Neuronal stem cell (in vitro differentiated cells): ENCODE measurements around the gene MYO9A.

Source experiments
- DNase-seq: peaks from one replicate; pipeline ENCODE4 v3.0.0-alpha.2; 2013; ENCODE audit warnings: low spot score
- H2AFZ ChIP-seq: one replicate; pipeline ENCODE4 v1.6.1; 2013; ENCODE audit warnings: mild to moderate bottlenecking, low read length, inconsistent platforms
- H2AK5ac ChIP-seq: 2 replicates; pipeline ENCODE4 v1.6.1; 2013; ENCODE audit warnings: low read depth, mild to moderate bottlenecking, inconsistent platforms, low read length, moderate library complexity, mixed read lengths
- H2BK120ac ChIP-seq: 2 replicates; pipeline ENCODE4 v1.6.1; 2013; ENCODE audit warnings: low read depth, mild to moderate bottlenecking, inconsistent platforms, low read length, moderate library complexity, mixed read lengths
- H2BK12ac ChIP-seq: one replicate; pipeline ENCODE4 v1.6.1; 2013; ENCODE audit warnings: low read length, inconsistent platforms
- H2BK15ac ChIP-seq: 2 replicates; pipeline ENCODE4 v1.6.1; 2013; ENCODE audit warnings: mild to moderate bottlenecking, low read length, inconsistent platforms, mixed read lengths
- H2BK5ac ChIP-seq: one replicate; pipeline ENCODE4 v1.6.1; 2013; ENCODE audit warnings: inconsistent platforms, mild to moderate bottlenecking, low read length, moderate library complexity
- H3K14ac ChIP-seq: one replicate; pipeline ENCODE4 v1.6.1; 2013; ENCODE audit warnings: low read length, inconsistent platforms
- H3K18ac ChIP-seq: 2 replicates; pipeline ENCODE4 v1.6.1; 2013; ENCODE audit warnings: low read length, inconsistent platforms
- H3K23ac ChIP-seq: 2 replicates; pipeline ENCODE4 v1.6.1; 2013; ENCODE audit warnings: low read depth, mild to moderate bottlenecking, mixed read lengths, low read length, inconsistent platforms; ENCODE audit not compliant: poor library complexity
- H3K27ac ChIP-seq: replicated peaks from 3 replicates; pipeline ENCODE4 v1.5.1; 2013; ENCODE audit warnings: low read length, inconsistent platforms
- H3K27me3 ChIP-seq, 3 experiments: 2 replicates each; pipeline ENCODE4 v1.6.1; 2013; ENCODE audit warnings: low read length in 3 of 3, mild to moderate bottlenecking in 2 of 3, inconsistent platforms in 1 of 3, low read depth in 1 of 3, mixed read lengths in 1 of 3, moderate library complexity in 1 of 3; ENCODE audit not compliant: control insufficient read depth in 3 of 3, insufficient read depth in 3 of 3
- H3K36me3 ChIP-seq, 2 donors: replicated peaks in 1 of 2; 2 replicates each; pipeline ENCODE4 v1.6.1; 2013; ENCODE audit warnings: low read length in 2 of 2; ENCODE audit not compliant: control insufficient read depth in 2 of 2, insufficient read depth in 2 of 2
- H3K4ac ChIP-seq: 2 replicates; pipeline ENCODE4 v1.6.1; 2013; ENCODE audit warnings: inconsistent platforms, mild to moderate bottlenecking, low read length, moderate library complexity
- H3K4me1 ChIP-seq, 2 donors: 1 replicate in 1 of 2; 2 replicates in 1 of 2; pipeline ENCODE4 v1.6.1; 2013; ENCODE audit warnings: low read length in 2 of 2, low read depth in 1 of 2; ENCODE audit not compliant: control insufficient read depth in 2 of 2, insufficient read depth in 1 of 2
- H3K4me2 ChIP-seq: one replicate; pipeline ENCODE4 v1.6.1; 2013; ENCODE audit warnings: mild to moderate bottlenecking, low read length, inconsistent platforms; ENCODE audit not compliant: insufficient read depth, poor library complexity, severe bottlenecking
- H3K4me3 ChIP-seq, 2 donors: 2 replicates each; pipeline ENCODE4 v1.5.1; 2013; ENCODE audit warnings: low read length in 2 of 2, mild to moderate bottlenecking in 2 of 2, inconsistent platforms in 1 of 2, moderate library complexity in 1 of 2
- H3K79me1 ChIP-seq: one replicate; pipeline ENCODE4 v1.6.1; 2013; ENCODE audit warnings: low read depth, mild to moderate bottlenecking, inconsistent platforms, low read length, moderate library complexity
- H3K9ac ChIP-seq: one replicate; pipeline ENCODE4 v1.6.1; 2013; ENCODE audit warnings: mild to moderate bottlenecking, low read depth, low read length, inconsistent platforms; ENCODE audit not compliant: poor library complexity
- H3K9me3 ChIP-seq, 2 donors: replicated peaks in 1 of 2; 2 replicates each; pipeline versions ENCODE3 to v1.6.1; 2013; ENCODE audit warnings: low read length in 2 of 2, mild to moderate bottlenecking in 2 of 2, inconsistent platforms in 1 of 2, low read depth in 1 of 2, mixed read lengths in 1 of 2, moderate library complexity in 1 of 2; ENCODE audit not compliant: control insufficient read depth in 2 of 2, insufficient read depth in 1 of 2
- H4K8ac ChIP-seq: one replicate; pipeline ENCODE4 v1.6.1; 2013; ENCODE audit warnings: low read depth, mild to moderate bottlenecking, inconsistent platforms, low read length, moderate library complexity
- H4K91ac ChIP-seq: one replicate; pipeline ENCODE4 v1.6.1; 2013; ENCODE audit warnings: low read length, low read depth, mild to moderate bottlenecking, inconsistent platforms; ENCODE audit not compliant: poor library complexity
- WGBS, 2 donors: extraction: QIAGEN DNeasy Blood & Tissue Kit; methylation state at CpG; one replicate each; pipeline ENCODE4 v1.1.7; 2013; ENCODE audit warnings: missing lambda C conversion rate in 2 of 2, mixed read lengths in 1 of 2; ENCODE audit not compliant: insufficient read length in 2 of 2, insufficient replicate concordance in 1 of 2; ENCODE audit errors: extremely low coverage in 2 of 2; 5-methylcytosine and 5-hydroxymethylcytosine counted together

The MYO9A gene

DNA sequence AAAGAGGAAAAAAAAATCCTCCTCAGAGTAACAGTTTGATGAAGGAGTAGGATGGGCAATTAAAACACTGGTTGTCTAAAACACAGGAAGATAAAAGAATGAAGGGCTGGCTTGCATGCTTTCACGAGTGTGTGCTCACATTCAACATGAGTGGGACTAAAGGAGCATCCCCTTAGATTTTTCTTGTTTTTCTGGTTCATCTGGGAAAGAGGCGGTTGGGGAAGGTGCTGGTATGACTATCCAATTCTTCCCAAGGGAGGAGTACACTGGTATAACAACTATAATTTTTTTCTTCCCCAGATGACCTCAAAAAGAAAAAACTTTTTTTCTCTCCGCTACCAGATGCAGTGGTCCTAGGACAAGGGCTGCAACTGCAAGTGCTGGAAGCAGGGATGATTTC is 143.7 kb downstream of the MYO9A start:
- no peak for DNase-seq
- no peak overlapping the region for H2BK15ac ChIP-seq
- no peaks in the 10 kb centered on the region for H3K9me3 ChIP-seq
- H3K14ac ChIP-seq = no peak overlapping the region
- no peak overlapping the region for H3K4me3 ChIP-seq
- H3K4me1 ChIP-seq = no peaks in the 10 kb centered on the region
- H3K9ac ChIP-seq = no peak overlapping the region
- H3K79me1 ChIP-seq = no peaks in the 10 kb centered on the region
- no peak overlapping the region for H3K27ac ChIP-seq
- no peak overlapping the region for H3K4ac ChIP-seq
- H2BK12ac ChIP-seq = no peak overlapping the region
- H2BK120ac ChIP-seq = no peak overlapping the region
- no peak overlapping the region for H4K91ac ChIP-seq
- no peak overlapping the region for H3K18ac ChIP-seq
- no peak overlapping the region for H3K23ac ChIP-seq
- no peak overlapping the region for H3K4me2 ChIP-seq
- H2AK5ac ChIP-seq = no peak overlapping the region
- H2AFZ ChIP-seq = no peak overlapping the region
- WGBS, 2 donors = no CpG with 5 or more reads among the region's 3 CpGs
- H2BK5ac ChIP-seq = no peak overlapping the region
- H3K36me3 ChIP-seq = no peaks in the 10 kb centered on the region
- H3K27me3 ChIP-seq = no peaks in the 10 kb centered on the region
- no peak overlapping the region for H4K8ac ChIP-seq

DNA sequence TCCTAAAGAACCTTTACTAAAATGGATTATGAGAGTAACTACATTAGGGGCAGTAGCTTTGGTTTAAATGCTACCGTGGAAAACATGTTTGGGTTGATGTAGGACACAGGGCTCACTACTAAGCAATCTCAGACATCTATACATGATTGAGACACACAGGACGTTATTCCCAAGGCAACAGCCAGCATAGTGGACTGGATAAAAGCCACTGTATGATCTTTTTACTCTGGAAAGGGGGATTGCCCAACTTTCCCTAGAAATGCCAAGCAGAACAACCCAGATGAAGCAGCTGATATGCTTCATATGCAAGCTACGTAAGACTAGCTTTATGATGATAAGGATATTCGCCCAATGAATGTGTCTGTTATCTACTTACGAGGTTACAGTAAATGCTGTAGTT is 144.6 kb downstream of the MYO9A start:
- Histone ChIP-seq H2AFZ (no peak overlapping the region), H4K91ac (no peak overlapping the region), H2BK5ac (no peak overlapping the region), H3K27me3 (no peaks in the 10 kb centered on the region), H3K36me3 (no peaks in the 10 kb centered on the region), H3K4ac (no peak overlapping the region), H2AK5ac (no peak overlapping the region), H3K4me2 (no peak overlapping the region), H4K8ac (no peak overlapping the region), H3K9me3 (no peaks in the 10 kb centered on the region), H3K79me1 (no peaks in the 10 kb centered on the region), H3K4me1 (no peaks in the 10 kb centered on the region), H3K23ac (no peak overlapping the region), H2BK120ac (no peak overlapping the region), H3K4me3 (no peak overlapping the region), H2BK12ac (no peak overlapping the region), H3K9ac (no peak overlapping the region), H3K14ac (no peak overlapping the region), H3K27ac (no peak overlapping the region), H2BK15ac (no peak overlapping the region), H3K18ac (no peak overlapping the region)
- WGBS, 2 donors = no CpG with 5 or more reads among the region's 5 CpGs
- no peak for DNase-seq

GRCh38 chr15:71971905-71972304 is 146.0 kb downstream of the MYO9A start:
- Histone ChIP-seq H4K8ac (no peak overlapping the region), H2BK120ac (no peak overlapping the region), H4K91ac (no peak overlapping the region), H3K14ac (no peak overlapping the region), H3K4ac (no peak overlapping the region), H3K23ac (no peak overlapping the region), H3K27ac (no peak overlapping the region), H3K9ac (no peak overlapping the region), H3K4me3 (no peak overlapping the region), H3K9me3 (no peaks in the 10 kb centered on the region), H3K79me1 (no peaks in the 10 kb centered on the region), H3K27me3 (no peaks in the 10 kb centered on the region), H3K36me3 (no peaks in the 10 kb centered on the region), H3K4me2 (no peak overlapping the region), H3K18ac (no peak overlapping the region), H2BK12ac (no peak overlapping the region), H2BK15ac (no peak overlapping the region), H2BK5ac (no peak overlapping the region), H3K4me1 (no peaks in the 10 kb centered on the region), H2AK5ac (no peak overlapping the region), H2AFZ (no peak overlapping the region)
- no peak for DNase-seq
- WGBS, 2 donors = no CpG with 5 or more reads among the region's 2 CpGs

DNA sequence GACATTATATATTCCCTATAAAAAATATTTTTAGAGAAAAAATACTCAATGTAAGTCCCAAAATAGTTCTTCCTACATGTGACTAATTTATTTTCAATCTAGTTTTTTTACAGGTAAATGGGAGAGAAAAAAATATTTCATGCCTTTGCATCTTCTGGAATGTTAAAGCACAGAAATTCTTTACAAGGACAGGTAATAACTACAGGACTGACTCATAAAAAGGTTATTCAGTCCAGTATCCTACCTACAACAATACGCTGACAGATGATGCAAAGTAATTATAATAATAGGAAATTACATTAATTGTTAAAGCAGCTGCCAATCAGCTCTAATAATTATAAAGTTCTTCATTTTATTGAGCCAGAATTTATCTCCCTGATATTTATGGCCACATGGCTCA is 147.5 kb downstream of the MYO9A start:
- Histone ChIP-seq H3K9ac (no peak overlapping the region), H2AK5ac (no peak overlapping the region), H4K91ac (no peak overlapping the region), H3K36me3 (no peaks in the 10 kb centered on the region), H3K4me2 (no peak overlapping the region), H3K4me1 (no peaks in the 10 kb centered on the region), H3K18ac (no peak overlapping the region), H4K8ac (no peak overlapping the region), H3K79me1 (no peaks in the 10 kb centered on the region), H2BK120ac (no peak overlapping the region), H3K14ac (no peak overlapping the region), H3K9me3 (no peaks in the 10 kb centered on the region), H3K27me3 (no peaks in the 10 kb centered on the region), H2AFZ (no peak overlapping the region), H2BK12ac (no peak overlapping the region), H3K4me3 (no peak overlapping the region), H2BK15ac (no peak overlapping the region), H3K23ac (no peak overlapping the region), H3K27ac (no peak overlapping the region), H3K4ac (no peak overlapping the region), H2BK5ac (no peak overlapping the region)
- DNase-seq = no peak
- no CpG with 5 or more reads among the region's 1 CpG for WGBS, 2 donors
